ENCODE results near the gene FOXO1. TPM values are rescaled to one million over a fixed set of nuclear protein-coding genes. Genes with fewer than 3 reads are reported as not detected.

Gene FOXO1
- total RNA-seq, 2 donors from 2014 or later: 20.1 to 29.7 TPM

DNA sequence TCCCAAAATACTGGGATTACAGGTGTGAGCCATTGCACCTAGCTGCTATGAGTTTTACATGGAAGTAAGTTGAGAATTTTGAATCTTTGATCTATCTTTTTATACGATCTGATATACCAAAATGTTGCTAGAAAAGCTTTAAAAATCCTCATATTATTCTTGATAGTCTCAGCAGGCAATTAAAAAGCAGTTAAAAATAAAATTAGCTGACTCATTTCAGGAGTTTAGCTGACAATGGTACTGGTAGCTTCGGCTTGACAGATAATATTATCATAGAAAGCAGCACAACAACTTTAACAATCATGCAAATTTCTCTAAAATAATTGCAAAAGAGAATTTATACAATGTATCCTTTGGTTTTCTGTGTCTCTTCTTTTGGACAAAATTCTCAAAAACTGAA lies 9.6 kb upstream of the FOXO1 start:
- H3K36me3 ChIP-seq (ENCODE audit: control insufficient read depth, insufficient read depth, low read length): no peaks in the 10 kb centered on the region
- no peak overlapping the region for H3K9ac ChIP-seq (ENCODE audit: extremely low read depth, low read length, poor library complexity, severe bottlenecking)
- no peaks in the 10 kb centered on the region for H3K27me3 ChIP-seq (ENCODE audit: control insufficient read depth, insufficient read depth, low read length, poor library complexity, severe bottlenecking)
- H3K4me3 Mint-ChIP-seq: no peak overlapping the region
- H3K9me3 ChIP-seq (ENCODE audit: control insufficient read depth, low read length): no peaks in the 10 kb centered on the region
- H3K4me1 ChIP-seq (ENCODE audit: control insufficient read depth, insufficient read depth, low read length): no peaks in the 10 kb centered on the region
- H3K9me3 Mint-ChIP-seq: no peaks in the 10 kb centered on the region
- no peak overlapping the region for H3K27ac Mint-ChIP-seq
- no peak for DNase-seq
- H3K4me1 Mint-ChIP-seq: peaks cover 34% of the 10 kb centered on the region
- no peak for TF ChIP-seq CTCF (conservative IDR thresholded peaks at IDR 0.05)
- H3K27me3 Mint-ChIP-seq (ENCODE audit: insufficient read depth): peaks cover 1% of the 10 kb centered on the region
- H3K4me3 ChIP-seq (ENCODE audit: low read length): no peak overlapping the region
- no peaks in the 10 kb centered on the region for H3K36me3 Mint-ChIP-seq (ENCODE audit: low read depth)
- no peak overlapping the region for H3K27ac ChIP-seq (ENCODE audit: low read depth, low read length)
- 89% methylated on average over 2 of the region's 2 CpGs; no CpG with 5 or more reads in 1 of the 2 experiments for WGBS, 2 experiments (ENCODE audit: insufficient coverage in 1 of 2, insufficient read length in 1 of 2)

- Histone ChIP-seq H3K27me3 (ENCODE audit: control insufficient read depth, insufficient read depth, low read length, poor library complexity, severe bottlenecking) (no peaks in the 10 kb centered on the region), H3K9ac (ENCODE audit: extremely low read depth, low read length, poor library complexity, severe bottlenecking) (no peak overlapping the region), H3K9me3 (ENCODE audit: control insufficient read depth, low read length) (no peaks in the 10 kb centered on the region), H3K4me1 (ENCODE audit: control insufficient read depth, insufficient read depth, low read length) (no peaks in the 10 kb centered on the region), H3K36me3 (ENCODE audit: control insufficient read depth, insufficient read depth, low read length) (no peaks in the 10 kb centered on the region), H3K4me3 (ENCODE audit: low read length) (no peak overlapping the region), H3K27ac (ENCODE audit: low read depth, low read length) (no peak overlapping the region)
- H3K36me3 Mint-ChIP-seq (ENCODE audit: low read depth): no peaks in the 10 kb centered on the region
- no peak for TF ChIP-seq CTCF (conservative IDR thresholded peaks at IDR 0.05)
- DNase-seq: no peak
- H3K27ac Mint-ChIP-seq: peak overlapping the region; percentile 80
- peaks cover 29% of the 10 kb centered on the region for H3K4me1 Mint-ChIP-seq
- no peaks in the 10 kb centered on the region for H3K27me3 Mint-ChIP-seq (ENCODE audit: insufficient read depth)
- no peaks in the 10 kb centered on the region for H3K9me3 Mint-ChIP-seq
- no peak overlapping the region for H3K4me3 Mint-ChIP-seq
Measured at GRCh38 chr13:40673414-40673813, 7.0 kb upstream of the FOXO1 start.

- DNase-seq: no peak
Measured at GRCh38 chr13:40672765-40673397, 6.4 kb upstream of the FOXO1 start.

More at GRCh38 chr13:40672765-40673397, 6.4 kb upstream of the FOXO1 start:
- Histone ChIP-seq H3K4me3 (ENCODE audit: low read length) (no peak overlapping the region), H3K27ac (ENCODE audit: low read depth, low read length) (no peak overlapping the region), H3K36me3 (ENCODE audit: control insufficient read depth, insufficient read depth, low read length) (no peaks in the 10 kb centered on the region), H3K27me3 (ENCODE audit: control insufficient read depth, insufficient read depth, low read length, poor library complexity, severe bottlenecking) (no peaks in the 10 kb centered on the region), H3K9me3 (ENCODE audit: control insufficient read depth, low read length) (no peaks in the 10 kb centered on the region), H3K4me1 (ENCODE audit: control insufficient read depth, insufficient read depth, low read length) (no peaks in the 10 kb centered on the region), H3K9ac (ENCODE audit: extremely low read depth, low read length, poor library complexity, severe bottlenecking) (no peak overlapping the region)
- WGBS, 2 experiments (ENCODE audit: insufficient coverage in 1 of 2, insufficient read length in 1 of 2): 57 to 62% methylated on average over 1 to 4 of the region's 4 CpGs
- H3K27ac Mint-ChIP-seq: peak overlapping the region; percentile 80
- H3K4me3 Mint-ChIP-seq: no peak overlapping the region
- no peaks in the 10 kb centered on the region for H3K27me3 Mint-ChIP-seq (ENCODE audit: insufficient read depth)
- peaks cover 33% of the 10 kb centered on the region for H3K4me1 Mint-ChIP-seq
- TF ChIP-seq CTCF (conservative IDR thresholded peaks at IDR 0.05): no peak
- no peaks in the 10 kb centered on the region for H3K9me3 Mint-ChIP-seq
- H3K36me3 Mint-ChIP-seq (ENCODE audit: low read depth): no peaks in the 10 kb centered on the region
